Right ventricle myocardium inferior (tissue), 1 donor: ENCODE results near the gene TDRD1. TPM values are rescaled to one million over a fixed set of nuclear protein-coding genes. Genes with fewer than 3 reads are reported as not detected.
A peak's percentile ranks its signal among the peaks of the same experiment; 100 is the strongest.

Experiments used
- ATAC-seq: fragments of 200-7000 bp; cut with Tn5 transposase; one replicate; pipeline ENCODE4 v1.9.1; 2020; ENCODE audit warnings: mild to moderate bottlenecking, moderate library complexity
- DNase-seq: peaks from one replicate; pipeline ENCODE4 v3.0.0; 2021; ENCODE audit errors: missing footprints
- intact Hi-C: fragments of 100-400 bp; cut with DNase I; formaldehyde crosslinking; loops from one replicate; pipeline ENCODE4 v1.11.0; 2022
- total RNA-seq: library from RNA; stranded (reverse); fragmentation: NEBNext Ultra II Directional; extraction: Animal tissue kit (Norgen Biotek cat#: 25700); gene quantifications from one replicate; pipeline ENCODE4 v1.2.1, GENCODE V29; 2021
- donor health status: DM: no; HTN: yes; CAD: no; lungs with severe emphysema.

TDRD1 gene
- total RNA-seq, 1 donor from 2014 or later = 4.0 TPM

DNA sequence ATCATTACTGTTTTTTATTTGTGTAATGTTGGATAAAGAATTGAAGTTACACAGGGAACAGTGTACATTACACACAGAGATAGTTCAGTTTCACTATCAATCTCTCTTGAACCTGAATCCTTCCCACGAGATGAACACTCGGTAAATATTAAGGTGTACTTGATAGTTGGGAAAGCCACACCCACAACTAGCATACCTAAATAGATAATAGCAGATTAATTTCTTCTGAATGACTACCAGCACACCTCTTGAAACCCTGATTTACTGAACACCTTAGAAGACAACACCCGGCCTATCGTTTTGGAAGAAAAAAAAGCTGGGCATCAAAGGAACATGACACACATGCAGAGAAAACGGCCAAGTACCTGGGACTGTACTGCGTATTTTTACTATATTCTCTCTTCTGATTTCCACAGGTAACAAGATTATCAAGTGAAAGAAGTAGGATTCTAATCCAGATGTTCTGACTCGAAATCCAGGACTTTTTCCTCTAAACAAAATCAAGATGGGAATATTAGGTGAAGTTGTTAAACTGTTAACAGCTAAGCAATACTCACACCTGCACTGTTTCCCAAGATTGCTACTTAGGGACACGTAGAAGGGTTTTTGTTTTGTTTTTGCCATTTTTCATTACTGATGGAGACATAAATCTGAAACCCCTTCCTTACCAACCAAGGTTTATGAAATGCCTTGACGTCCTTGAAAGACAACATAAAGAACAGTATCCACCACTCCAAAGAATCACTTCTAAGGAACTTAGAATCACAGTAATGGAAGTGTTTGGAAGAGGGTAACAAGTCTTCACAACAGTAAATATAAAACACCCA lies 6.2 kb upstream of the TDRD1 start:
- ATAC-seq (no peak), DNase-seq (no peak)
- intact Hi-C loops = loop anchor here (5.0 to 10.0 kb wide), 2 partner anchors 94 to 652 kb away; partner anchors contain the start of gene FHIP2A

DNA sequence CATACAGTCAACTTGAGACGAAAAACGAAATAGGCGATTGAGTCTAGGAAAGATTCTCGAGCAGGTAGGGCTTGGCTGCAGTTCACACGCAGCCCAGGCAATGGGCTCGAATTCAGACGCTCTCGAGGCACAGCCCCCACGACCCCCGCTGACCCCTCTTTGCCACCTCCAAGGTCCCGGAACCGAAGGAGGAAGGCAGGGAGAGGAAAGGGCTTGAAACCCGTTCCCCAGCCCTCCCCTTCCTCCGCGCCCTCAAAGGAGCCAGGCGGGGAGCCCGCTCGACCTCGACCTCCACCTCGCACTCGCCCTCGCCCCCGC lies 5.6 kb upstream of the TDRD1 start:
- DNase-seq (peak; percentile 87), ATAC-seq (peak; percentile 16)
- intact Hi-C loops = loop anchor here (5.0 to 10.0 kb wide), 2 partner anchors 94 to 651 kb away; partner anchors contain the start of gene FHIP2A

GRCh38 chr10:114173921-114174694 lies 5.0 kb upstream of the TDRD1 start, which contains the start of gene CCDC186:
Gene CCDC186 (minus strand): TSS chr10:114174203. CDS start chr10:114163268, 10,935 bp downstream.
- ATAC-seq (peak; percentile 98), DNase-seq (peak; percentile 98)
- intact Hi-C loops = loop anchor here (5.0 to 10.0 kb wide), 2 partner anchors 93 to 651 kb away; partner anchors contain the start of gene FHIP2A

DNA sequence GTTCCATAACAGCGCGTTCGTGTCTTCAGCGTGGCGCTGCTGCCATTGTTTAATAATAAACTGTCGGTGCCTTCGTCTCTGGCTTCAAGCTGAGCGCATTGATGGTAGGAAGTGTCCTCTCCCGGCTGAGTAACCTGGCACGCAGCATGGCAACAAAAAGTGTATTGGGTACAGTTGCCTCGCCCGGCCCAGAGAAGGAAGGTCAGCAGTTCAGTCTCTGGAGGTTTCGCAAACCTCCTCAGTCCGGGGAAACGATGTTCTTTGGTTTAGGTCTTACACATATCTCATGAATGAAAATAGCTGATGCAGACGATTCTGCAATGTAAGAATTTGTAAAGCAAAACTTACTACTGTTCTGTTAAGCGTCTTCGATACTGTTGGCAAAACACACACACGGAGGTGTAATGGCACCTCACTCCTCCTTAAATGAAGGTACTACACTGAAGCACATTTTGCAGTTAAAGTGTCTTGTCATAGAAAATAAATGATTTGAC lies 4.4 kb upstream of the TDRD1 start:
- ATAC-seq (peak; percentile 54), DNase-seq (peak; percentile 83)
- intact Hi-C loops = loop anchor here (5.0 to 10.0 kb wide), 2 partner anchors 93 to 650 kb away; partner anchors contain the start of gene FHIP2A

- intact Hi-C loops = loop anchor here (10.0 kb wide), 1 partner anchor 649 kb away; the partner anchor contains the start of gene FHIP2A
- DNase-seq (no peak), ATAC-seq (no peak)
Observed at GRCh38 chr10:114175667-114176066, 3.5 kb upstream of the TDRD1 start.

GRCh38 chr10:114176511-114176910 lies 2.6 kb upstream of the TDRD1 start:
- DNase-seq (no peak), ATAC-seq (no peak)
- intact Hi-C loops = loop anchor here (10.0 kb wide), 1 partner anchor 648 kb away; the partner anchor contains the start of gene FHIP2A

DNA sequence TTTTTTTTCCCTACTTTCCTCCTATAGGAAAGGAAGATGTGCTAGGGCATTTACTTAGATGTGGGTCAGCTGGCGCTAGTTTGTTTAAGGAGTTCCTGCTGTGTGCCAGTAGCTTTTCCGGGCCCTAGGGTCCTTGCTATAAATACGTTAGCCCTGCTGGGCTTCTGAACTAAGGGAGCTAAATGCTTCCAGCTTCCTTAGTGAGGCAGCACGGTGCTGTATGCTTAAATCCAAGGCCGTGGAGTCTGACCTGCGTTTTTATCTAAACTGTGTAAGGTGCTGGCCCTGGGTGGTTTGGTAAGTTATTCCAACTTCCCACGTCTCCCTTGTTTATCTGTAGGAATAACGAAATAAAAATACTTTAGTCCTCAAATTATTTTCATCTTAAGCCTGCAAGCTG lies 594 bp downstream of the TDRD1 start:
- intact Hi-C loops = loop anchor here (10.0 kb wide), 1 partner anchor 645 kb away; the partner anchor contains the start of gene FHIP2A
- no peak for DNase-seq
- no peak for ATAC-seq

DNA sequence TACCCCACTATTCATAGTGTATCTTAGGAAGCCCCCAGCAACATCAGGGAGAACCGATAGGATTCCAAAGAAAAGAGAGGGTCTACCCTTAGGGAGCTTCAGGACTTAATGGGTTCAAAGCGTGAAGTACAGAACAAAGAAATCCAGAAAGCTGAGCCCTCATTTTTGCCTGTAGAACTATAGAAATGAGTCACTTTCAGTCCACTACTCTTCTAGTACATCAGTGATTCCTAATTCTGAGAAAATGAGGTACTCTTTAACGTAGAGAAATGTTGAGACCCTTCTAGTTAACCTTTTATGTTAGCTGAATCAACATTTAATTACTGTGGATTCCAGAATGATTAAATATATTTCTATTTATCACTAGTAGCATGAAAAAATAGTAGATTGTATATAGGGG lies 1.8 kb downstream of the TDRD1 start:
- DNase-seq (no peak), ATAC-seq (no peak)
- intact Hi-C loops = no loop called here

DNA sequence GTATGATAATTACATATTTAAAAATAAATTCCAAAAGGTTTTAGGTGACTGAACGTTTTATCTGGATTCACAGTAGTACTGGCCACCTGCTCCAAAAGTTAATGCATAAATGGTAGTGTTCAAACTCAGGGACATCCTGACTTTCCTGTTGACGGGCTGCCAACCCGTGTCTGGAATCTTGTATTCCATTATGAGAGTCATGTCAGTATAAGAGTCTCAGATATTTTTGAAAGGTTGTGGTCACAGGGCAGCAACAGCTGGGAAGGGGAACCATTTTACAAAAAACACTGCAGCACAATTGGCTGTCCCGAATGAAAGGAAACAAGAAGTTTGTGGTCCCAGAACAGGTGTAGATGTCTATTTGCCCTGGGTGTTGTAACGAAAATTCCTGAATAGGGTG lies 2.8 kb downstream of the TDRD1 start:
- intact Hi-C loops = no loop called here

DNA sequence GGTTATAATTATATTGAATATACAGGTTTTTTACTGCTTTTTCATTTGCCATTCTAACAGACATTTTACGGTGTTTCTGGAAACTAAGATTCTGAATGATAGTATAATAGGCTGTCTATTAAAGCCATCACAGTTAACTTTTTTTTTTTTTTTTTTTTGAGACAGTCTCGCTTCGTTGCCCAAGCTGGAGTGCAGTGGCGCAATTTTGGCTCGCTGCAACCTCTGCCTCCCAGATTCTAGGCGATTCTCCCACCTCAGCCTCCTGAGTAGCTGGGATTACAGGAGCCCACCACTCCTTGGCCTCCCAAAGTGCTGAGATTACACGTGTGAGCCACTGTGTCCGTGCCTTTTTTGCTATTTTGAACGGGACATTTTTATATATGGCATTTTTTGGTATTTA lies 4.4 kb downstream of the TDRD1 start:
- no peak for ATAC-seq
- intact Hi-C loops = no loop called here
- DNase-seq = no peak

More for the DNA sequence above, 2.8 kb downstream of the TDRD1 start:
- DNase-seq (peak; percentile 74), ATAC-seq (peak; percentile 85)

DNA sequence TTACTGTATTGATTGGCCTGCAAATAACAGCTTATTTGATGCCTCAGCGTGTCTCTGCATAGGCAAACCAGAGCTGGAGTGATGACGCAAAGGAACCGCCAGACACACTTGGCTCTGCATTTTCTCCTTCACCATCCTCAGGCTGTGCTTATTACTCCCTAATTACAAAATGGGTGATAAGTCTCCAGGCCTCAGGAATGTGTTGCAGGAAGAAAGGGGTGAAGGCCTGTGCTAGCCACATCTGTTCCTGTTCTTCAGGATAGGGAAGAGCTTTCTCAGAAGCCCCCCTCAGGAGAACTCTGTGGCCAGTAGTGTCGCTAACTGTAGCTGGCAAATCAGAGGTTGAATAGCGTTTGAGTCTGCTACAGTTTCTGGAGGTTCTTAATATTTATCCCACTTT lies 5.1 kb downstream of the TDRD1 start:
- ATAC-seq (no peak), DNase-seq (no peak)
- intact Hi-C loops = no loop called here

- ATAC-seq (no peak), DNase-seq (no peak)
- intact Hi-C loops = no loop called here
Observed at GRCh38 chr10:114188001-114188400, 8.8 kb downstream of the TDRD1 start.

DNA sequence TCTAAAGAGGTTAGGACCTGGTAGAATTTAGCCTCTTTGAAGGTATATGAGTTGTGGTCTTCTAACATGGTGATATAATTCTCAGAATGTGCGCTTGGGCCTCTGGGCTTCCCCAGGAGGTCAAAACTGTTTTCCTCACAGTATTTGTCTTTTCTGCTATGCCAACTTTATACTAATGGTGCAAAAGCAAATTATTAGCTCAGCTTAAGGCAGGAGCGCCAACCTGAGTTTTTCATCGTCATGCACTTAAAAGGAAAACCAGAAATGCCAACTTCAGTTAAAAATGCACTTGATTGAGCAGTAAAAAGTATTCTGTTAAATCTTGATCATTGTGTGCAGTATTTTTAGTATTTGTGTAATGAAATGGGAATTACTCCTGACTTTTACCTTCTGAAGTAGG lies 9.7 kb downstream of the TDRD1 start:
- intact Hi-C loops = no loop called here
- DNase-seq (no peak), ATAC-seq (no peak)

DNA sequence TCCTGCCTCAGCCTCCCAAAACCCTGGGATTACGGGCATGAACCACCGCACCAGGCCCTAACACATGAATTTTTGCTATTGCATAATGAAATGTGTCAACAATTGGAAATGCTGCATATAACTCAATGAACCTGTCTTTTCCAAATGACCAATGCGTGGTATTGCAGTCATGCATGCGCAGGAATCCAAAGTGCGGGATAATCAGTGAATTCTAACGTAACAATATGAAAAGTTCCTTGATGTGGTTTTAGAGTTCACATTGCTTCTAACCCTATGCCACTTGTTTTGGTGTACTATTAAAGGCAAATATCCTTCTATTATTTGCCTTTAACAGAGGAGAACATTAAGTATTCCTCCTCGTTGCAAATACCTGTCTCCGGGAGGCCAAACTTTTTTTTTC lies 10.5 kb downstream of the TDRD1 start:
- DNase-seq (no peak), ATAC-seq (no peak)
- intact Hi-C loops = no loop called here

- ATAC-seq = no peak
- intact Hi-C loops = no loop called here
- no peak for DNase-seq
Observed at GRCh38 chr10:114195079-114195478, 15.9 kb downstream of the TDRD1 start.

DNA sequence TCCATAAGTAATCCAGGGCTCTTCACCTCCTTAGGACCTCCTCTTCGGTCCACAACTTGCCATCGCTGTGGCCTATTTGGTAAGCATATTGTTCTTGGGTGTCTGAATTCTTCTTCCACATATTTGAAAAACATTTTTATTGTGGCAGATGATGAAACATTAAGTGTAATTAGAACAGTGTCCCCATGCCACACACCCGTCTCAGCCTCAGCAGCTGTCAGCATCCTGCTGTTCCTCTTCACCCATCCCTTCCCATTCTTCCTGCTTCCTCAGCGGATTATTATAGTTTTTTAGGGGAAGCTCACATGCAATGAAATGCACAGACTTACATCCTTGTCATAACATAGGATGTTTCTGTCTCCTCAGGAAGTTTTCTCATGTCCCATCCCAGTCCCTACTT lies 20.1 kb downstream of the TDRD1 start:
- intact Hi-C loops = no loop called here
- ATAC-seq (no peak), DNase-seq (no peak)

- intact Hi-C loops = no loop called here
- ATAC-seq = no peak
- DNase-seq = no peak
Observed at GRCh38 chr10:114202812-114203211, 23.7 kb downstream of the TDRD1 start.

DNA sequence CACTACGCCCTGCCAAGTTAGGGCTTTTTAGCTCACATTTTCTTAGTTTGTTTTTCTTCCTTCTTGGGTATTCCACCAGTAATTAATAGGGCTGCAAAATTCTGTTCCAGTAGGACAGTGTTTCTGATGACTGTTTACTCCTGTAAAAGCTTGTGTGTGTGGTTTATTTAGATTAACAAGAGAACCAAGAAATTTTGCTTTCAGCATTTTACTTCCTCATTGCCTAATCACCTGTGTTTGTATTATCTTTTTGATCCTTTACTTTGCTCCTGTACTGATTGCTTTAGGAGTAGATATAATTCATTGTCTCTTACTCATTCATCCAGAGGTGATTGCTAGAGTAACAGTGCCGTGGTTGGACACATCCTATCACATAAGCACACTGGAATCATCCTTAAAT lies 27.7 kb downstream of the TDRD1 start:
- DNase-seq (no peak), ATAC-seq (no peak)
- intact Hi-C loops = no loop called here

GRCh38 chr10:114207349-114207748 lies 28.2 kb downstream of the TDRD1 start:
- DNase-seq (no peak), ATAC-seq (no peak)
- intact Hi-C loops = no loop called here
